Brain pericyte (primary cell): ENCODE results near the gene NRXN3.
"Not testable (repeated sequence)": the region's sequence is repeated elsewhere in the genome, so short reads cannot be mapped to it uniquely, and the experiment has no call there.

Experiments used
- DNase-seq: peaks from one replicate; pipeline ENCODE4 v3.0.0-alpha.2; 2012; ENCODE audit warnings: low read depth, low spot score

The NRXN3 gene

DNA sequence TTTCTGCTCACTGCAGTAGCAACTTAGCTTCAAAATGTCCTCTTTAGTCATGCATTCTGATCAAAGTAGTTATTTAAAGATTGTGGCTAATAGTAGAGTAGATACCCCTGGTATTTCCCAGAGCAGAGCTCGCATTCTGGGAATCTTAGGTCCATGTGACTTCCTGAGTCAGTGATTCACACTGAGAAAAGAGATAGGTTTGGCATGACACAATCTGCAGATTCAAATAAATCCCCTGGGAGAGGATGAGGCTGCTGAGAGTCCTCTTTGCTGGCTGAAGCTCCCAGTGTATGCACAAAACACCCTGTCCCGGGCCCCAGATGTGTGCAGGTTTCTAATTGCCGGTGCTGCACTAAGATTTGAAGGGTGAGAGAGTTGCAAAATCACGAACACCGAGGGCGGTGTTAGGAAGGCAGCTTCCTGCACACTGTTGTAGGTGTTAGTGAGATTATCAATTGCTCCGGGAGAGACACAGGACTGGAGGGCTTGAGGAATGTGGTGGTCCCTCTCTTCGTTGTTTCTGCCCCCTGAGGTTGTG, 233.2 kb downstream of the NRXN3 start:
- no peak for DNase-seq

GRCh38 chr14:78405079-78405856, 235.1 kb downstream of the NRXN3 start:
- DNase-seq: no peak

DNA sequence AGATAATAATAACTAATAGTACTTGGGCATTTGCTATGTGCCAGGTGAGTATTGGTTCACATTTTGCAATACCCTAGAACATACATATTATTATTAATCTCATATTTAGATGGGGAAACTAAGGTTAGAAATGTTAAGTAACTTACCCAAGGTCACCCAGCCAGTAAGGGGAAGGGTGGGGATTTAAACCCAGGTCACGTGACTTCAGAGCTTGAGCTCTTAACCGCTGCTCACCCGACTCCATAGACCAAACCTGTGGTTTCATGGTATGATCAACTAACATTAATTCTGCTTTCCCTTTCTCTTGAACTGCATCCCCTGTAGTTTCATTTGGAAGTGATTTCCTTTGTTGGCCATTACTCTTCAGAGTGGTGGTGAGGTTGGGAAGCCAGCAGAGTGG, 242.3 kb downstream of the NRXN3 start:
- DNase-seq: no peak

GRCh38 chr14:78414172-78414571, 244.0 kb downstream of the NRXN3 start:
- no peak for DNase-seq

GRCh38 chr14:78417532-78417931, 247.4 kb downstream of the NRXN3 start:
- no peak for DNase-seq

DNA sequence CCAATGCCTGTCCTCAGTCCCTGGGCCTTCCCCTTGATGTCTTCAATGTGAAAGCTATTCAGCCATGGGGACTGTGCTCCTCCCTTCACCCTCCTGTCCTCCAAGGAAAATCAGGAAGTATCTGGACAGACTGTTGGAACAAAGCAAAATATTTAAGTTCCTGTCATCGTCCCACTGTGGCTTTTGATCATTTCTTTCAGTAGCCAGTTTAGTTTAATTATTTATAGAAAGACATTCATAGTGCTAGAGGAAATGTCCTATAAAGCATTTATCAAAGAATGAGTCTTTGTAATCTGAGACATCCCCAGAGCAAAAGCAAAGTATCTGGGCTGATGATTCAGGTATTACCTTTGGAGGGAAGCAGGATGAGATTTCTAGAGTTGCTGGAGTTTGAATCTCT, 254.1 kb downstream of the NRXN3 start:
- no peak for DNase-seq

DNA sequence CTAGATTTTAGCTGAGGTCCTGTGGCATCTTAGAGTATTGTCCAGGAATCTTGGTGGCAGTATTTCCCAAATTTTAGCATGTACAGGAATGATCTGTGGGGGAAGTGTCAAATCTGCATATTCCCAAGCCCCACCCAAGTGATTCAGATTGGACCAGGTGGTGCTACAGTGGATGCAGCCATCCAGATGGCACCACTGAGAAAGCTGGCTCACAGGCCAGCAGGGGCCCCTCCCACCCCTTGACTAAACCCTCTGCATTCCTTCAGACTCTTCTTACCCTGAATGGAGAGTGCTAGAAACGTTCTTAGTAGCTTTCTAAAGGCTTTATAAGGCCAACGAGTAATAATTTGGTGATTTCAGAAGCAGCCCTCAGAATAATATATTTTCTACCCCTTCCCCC, 255.2 kb downstream of the NRXN3 start:
- no peak for DNase-seq

DNA sequence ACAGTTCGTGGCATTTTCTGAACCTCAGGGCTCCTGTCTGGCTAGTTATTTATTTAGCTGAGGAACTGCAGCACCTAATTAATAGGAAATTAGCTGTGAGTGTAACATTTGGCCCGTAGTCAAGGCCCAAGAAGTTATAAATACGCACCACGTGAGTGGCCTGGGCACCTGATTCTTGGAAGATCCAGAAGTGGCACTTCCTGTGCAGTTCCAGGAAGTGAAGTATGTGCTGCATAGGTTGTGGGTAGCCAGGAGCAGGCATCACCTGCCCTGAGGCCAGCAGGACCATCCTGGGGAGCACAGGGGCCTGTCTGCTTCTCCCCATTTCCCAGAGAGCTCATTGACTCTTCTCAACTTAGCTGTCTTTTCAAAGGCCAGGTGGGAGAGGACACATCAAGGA, 255.6 kb downstream of the NRXN3 start:
- no peak for DNase-seq

DNA sequence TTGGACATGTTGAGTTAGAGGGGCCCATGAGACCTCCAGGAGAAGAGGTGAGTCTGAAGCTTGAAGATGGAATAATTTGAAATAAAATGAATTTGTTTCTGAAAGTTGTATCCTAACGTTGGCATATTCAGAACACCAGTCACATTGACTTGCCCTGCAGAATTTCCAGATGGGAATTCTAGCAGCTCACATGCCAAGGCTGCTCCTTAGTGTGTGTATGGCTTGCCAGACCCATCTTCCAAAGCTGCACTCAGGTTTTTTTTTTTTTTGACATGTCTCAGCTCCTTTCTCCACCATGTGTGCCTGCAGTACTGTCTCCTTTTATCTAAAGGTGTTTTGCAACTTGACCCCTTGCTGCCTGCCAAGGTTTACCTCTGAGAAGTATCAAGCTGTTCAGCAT, 261.9 kb downstream of the NRXN3 start:
- DNase-seq: no peak

GRCh38 chr14:78437448-78437847, 267.3 kb downstream of the NRXN3 start:
- not testable (repeated sequence) for DNase-seq

GRCh38 chr14:78440356-78440894, 270.3 kb downstream of the NRXN3 start:
- DNase-seq: no peak

GRCh38 chr14:78443834-78444233, 273.7 kb downstream of the NRXN3 start:
- no peak for DNase-seq

GRCh38 chr14:78445275-78445674, 275.1 kb downstream of the NRXN3 start:
- DNase-seq: no peak

DNA sequence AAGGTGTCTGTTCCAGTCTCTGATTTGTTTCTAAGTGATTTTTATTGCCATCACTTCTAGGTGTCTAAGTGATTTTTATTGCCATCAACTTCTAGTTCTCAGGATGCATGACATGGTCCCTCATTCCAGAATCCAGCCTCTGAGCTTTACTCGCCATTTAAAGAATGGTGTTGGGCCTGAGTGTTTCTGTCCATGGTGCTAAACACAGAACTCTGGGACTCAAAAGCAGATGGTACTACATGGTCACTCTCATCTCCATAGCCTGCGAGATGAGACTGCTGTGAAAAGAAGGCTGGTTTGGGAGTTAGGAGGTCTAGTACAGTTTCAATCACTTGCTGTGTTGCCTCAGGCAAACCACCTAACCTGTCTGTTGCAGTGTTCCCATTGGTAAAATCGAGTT, 276.6 kb downstream of the NRXN3 start:
- DNase-seq: no peak

- no peak for DNase-seq
Measured at GRCh38 chr14:78448164-78449094, 278.3 kb downstream of the NRXN3 start.

GRCh38 chr14:78450669-78451318, 280.6 kb downstream of the NRXN3 start:
- DNase-seq: no peak

DNA sequence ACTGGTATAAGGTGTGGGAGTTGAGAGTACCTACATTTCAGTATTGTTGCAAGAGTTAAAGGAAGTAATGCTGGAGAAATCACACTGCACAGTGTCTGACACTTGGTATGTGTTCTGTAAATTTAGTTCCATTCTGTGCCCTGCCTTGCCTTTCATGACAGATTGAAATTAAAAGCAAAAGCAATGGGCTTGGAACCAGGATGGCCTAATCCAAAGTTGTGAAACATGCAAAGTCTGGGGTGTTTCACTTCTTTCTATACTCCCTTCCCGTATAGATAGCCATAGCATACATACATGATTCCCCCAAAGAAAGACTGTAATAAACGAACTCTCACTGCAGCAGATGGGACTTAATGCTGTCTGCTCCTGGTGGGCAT, 281.1 kb downstream of the NRXN3 start:
- no peak for DNase-seq

GRCh38 chr14:78455896-78456435, 285.8 kb downstream of the NRXN3 start:
- no peak for DNase-seq

GRCh38 chr14:78469947-78470346, 299.8 kb downstream of the NRXN3 start:
- no peak for DNase-seq

DNA sequence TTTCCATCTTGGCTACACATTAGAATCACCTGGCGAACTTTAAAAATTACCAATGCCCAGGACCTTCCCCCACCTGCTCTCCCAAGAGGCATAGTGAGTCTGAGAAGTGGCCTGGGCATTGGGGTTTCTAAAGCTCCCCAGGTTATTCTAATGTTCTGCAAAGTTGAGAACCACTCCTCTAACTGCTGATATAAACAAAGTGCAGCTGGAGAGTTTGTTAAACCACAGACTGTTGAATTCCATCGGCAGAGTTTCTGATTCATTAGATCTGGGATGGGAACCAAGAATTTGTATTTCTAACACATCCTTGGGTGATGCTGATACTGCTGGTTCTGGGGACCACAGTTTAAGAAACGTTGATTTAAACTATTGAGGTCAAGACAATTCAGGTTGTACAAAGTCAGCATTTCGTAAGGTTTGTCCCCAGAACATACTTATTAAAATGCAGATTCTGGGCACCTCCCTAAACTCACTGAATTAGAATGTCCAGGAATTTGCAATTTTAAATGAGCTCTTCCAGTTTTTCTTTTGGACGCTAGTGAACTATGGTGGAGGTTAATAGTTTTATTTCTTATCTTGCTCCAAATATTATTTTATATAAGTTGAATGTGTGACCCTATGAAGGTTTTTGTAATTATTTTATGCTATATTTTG, 309.1 kb downstream of the NRXN3 start:
- DNase-seq: no peak

GRCh38 chr14:78484028-78484427, 313.9 kb downstream of the NRXN3 start:
- DNase-seq: no peak
